Peyer's patch (tissue), 4 donors: Measurements from ENCODE around the gene JUN. TPM values are rescaled to one million over a fixed set of nuclear protein-coding genes. Genes with fewer than 3 reads are reported as not detected.

Experiments
- DNase-seq, 3 donors: peaks; one replicate each; pipeline ENCODE4 v3.0.0-alpha.2; 2017 to 2019
- H3K27ac ChIP-seq, 4 donors: fragments of 200-600 bp; sonication (generic); one replicate each; pipeline ENCODE4 v1.5.1; 2016 to 2019
- H3K27me3 ChIP-seq, 2 donors: fragments of 200-600 bp; sonication (generic); one replicate each; pipeline ENCODE4 v1.5.1; 2019
- H3K36me3 ChIP-seq, 3 donors: fragments of 200-600 bp; sonication (generic); one replicate each; pipeline ENCODE4 v1.5.1; 2016 to 2019
- H3K4me1 ChIP-seq, 4 donors: fragments of 200-600 bp; sonication (generic); one replicate each; pipeline ENCODE4 v1.5.1; 2016 to 2019
- H3K4me3 ChIP-seq, 4 donors: fragments of 200-600 bp; sonication (generic); 1 replicate in 3 of 4; 2 replicates in 1 of 4; pipeline ENCODE4 v1.5.1; 2016 to 2019; ENCODE audit warnings: mild to moderate bottlenecking in 1 of 4
- H3K9me3 ChIP-seq, 4 donors: fragments of 200-600 bp; sonication (generic); one replicate each; pipeline ENCODE4 v1.5.1; 2016 to 2019; ENCODE audit warnings: mild to moderate bottlenecking in 1 of 4
- POLR2A ChIP-seq, 2 donors: fragments of 450-650 bp; IDR thresholded peaks; one replicate each; pipeline ENCODE4 v1.5.1; 2017; ENCODE audit warnings: antibody characterized with exemption in 2 of 2, mild to moderate bottlenecking in 2 of 2, moderate library complexity in 2 of 2
- total RNA-seq, 4 donors: library from RNA; depleted of rRNA; stranded (reverse); fragments of >200 nt; gene quantifications; one replicate each; pipeline ENCODE4 v1.1.0, GENCODE V29; 2016
- TF ChIP-seq, protein P1 (sequence below), 6 experiments: fragments of 450-650 bp in 4 of 6; fragments of 200-600 bp in 2 of 6; sonication (generic) in 1 of 6; IDR thresholded peaks; one replicate each; pipeline ENCODE4 v1.5.1; 2017 to 2019; ENCODE audit warnings: antibody characterized with exemption in 6 of 6, mild to moderate bottlenecking in 3 of 6, moderate library complexity in 1 of 6

The JUN gene
- total RNA-seq, 4 donors from 2014 or later: 158 to 277 (median 208) TPM

DNA sequence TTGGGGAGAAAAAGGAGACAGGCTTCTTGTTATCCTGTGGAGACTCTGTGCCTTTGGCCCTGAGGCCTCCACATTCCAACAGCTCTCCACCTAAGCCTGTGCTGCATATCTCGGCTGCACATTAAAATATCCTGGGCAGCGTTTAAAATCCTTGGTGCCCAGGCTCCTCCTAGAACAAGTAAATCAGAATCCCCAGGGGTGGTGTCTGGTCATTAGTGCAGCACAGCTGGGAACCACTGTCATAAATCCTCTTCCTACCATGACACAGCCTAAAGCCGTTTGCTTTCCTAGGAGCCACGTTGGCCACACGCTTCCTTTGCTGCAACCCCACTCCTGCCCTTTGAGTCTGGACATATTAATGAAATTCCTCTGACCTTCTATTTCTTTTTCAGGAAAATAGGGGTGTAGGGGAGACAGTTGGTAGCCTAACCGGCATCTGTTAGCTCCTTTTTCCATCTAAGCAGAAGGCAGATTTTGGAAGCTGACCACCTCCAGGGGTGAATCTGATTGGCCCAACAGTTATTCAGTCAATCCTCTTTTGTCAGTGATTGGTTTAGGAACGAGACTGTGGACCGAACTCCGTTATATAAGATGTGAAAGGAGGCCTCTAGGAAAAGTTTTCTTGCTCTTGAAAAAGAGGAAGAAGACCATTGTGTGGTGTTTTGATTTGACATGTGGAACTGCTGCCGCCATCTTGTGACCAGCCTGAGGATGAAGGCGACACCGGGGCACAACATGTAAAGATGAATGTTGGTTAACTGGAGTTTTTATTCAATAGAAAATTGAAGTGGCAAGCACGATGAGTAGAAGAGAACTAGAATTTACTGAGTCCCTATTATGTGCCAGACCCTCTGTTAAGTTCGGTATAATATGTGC lies 41.9 kb downstream of the JUN start:
- no peak for DNase-seq
- H3K9me3 ChIP-seq: no peaks in the 10 kb centered on the region
- no peaks in the 10 kb centered on the region for H3K36me3 ChIP-seq
- H3K4me3 ChIP-seq: no peak overlapping the region
- H3K27me3 ChIP-seq: no peaks in the 10 kb centered on the region
- H3K4me1 ChIP-seq: no peaks in the 10 kb centered on the region
- H3K27ac ChIP-seq: no peak overlapping the region
- TF ChIP-seq, protein P1, sequence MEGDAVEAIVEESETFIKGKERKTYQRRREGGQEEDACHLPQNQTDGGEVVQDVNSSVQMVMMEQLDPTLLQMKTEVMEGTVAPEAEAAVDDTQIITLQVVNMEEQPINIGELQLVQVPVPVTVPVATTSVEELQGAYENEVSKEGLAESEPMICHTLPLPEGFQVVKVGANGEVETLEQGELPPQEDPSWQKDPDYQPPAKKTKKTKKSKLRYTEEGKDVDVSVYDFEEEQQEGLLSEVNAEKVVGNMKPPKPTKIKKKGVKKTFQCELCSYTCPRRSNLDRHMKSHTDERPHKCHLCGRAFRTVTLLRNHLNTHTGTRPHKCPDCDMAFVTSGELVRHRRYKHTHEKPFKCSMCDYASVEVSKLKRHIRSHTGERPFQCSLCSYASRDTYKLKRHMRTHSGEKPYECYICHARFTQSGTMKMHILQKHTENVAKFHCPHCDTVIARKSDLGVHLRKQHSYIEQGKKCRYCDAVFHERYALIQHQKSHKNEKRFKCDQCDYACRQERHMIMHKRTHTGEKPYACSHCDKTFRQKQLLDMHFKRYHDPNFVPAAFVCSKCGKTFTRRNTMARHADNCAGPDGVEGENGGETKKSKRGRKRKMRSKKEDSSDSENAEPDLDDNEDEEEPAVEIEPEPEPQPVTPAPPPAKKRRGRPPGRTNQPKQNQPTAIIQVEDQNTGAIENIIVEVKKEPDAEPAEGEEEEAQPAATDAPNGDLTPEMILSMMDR (IDR thresholded peaks at IDR 0.05): no peak
- TF ChIP-seq POLR2A (IDR thresholded peaks at IDR 0.05): no peak

DNA sequence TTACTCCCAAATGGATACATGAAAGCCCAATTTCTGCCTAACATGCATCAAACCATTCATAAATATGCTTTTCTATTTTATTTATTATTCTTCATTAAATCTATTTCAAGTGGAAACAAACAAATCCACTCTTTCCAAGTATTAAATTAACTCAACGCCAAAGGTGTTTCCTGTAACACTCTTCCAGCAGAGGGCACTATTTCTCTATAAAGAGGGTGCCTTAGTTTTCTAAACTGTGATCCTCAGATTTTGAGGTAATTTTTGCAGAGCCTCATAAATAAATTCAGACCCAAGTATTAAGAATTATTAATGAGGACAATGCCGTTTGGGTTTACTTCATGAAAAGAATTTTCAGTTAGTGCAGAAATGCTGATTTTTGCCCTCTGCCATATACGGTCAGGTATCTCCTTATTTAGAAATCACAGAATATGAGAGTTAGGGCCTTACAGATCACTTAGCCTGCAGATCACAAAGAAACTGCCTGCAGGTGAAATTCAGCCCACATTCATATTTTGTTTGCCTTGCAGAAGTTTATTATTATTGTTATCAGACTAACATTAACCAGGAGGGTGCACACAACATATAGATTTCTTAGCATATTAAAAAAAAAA lies 43.9 kb downstream of the JUN start:
- H3K9me3 ChIP-seq: no peaks in the 10 kb centered on the region
- H3K4me1 ChIP-seq: no peaks in the 10 kb centered on the region
- H3K27ac ChIP-seq: no peak overlapping the region
- no peaks in the 10 kb centered on the region for H3K36me3 ChIP-seq
- DNase-seq: no peak
- TF ChIP-seq, protein P1 (IDR thresholded peaks at IDR 0.05): peak; percentile 57 to 95 (median 89)
- no peak for TF ChIP-seq POLR2A (IDR thresholded peaks at IDR 0.05)
- no peaks in the 10 kb centered on the region for H3K27me3 ChIP-seq
- H3K4me3 ChIP-seq: no peak overlapping the region

DNA sequence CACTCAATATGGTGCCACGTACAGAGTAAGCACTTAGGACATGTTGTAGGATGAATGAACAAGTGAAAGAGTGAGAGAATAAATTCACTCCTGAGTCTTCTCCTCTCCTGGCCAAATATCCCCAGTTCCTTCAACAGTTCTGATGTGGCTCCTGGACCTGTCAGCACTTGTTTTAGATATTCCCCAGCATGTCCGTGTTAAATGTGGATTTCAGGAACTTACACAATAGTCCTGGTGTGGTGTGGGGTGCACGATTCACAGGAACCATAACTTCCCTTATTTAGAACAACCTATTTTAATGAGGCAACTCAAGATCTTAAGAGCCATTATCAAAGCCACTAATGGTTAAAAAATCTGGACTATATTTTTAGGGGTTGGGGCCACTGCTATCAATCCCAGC lies 45.0 kb downstream of the JUN start:
- TF ChIP-seq, protein P1 (IDR thresholded peaks at IDR 0.05): no peak
- no peak for TF ChIP-seq POLR2A (IDR thresholded peaks at IDR 0.05)
- no peaks in the 10 kb centered on the region for H3K4me1 ChIP-seq
- no peak for DNase-seq
- no peaks in the 10 kb centered on the region for H3K27me3 ChIP-seq
- H3K4me3 ChIP-seq: no peak overlapping the region
- H3K9me3 ChIP-seq: no peaks in the 10 kb centered on the region
- H3K27ac ChIP-seq: no peak overlapping the region
- no peaks in the 10 kb centered on the region for H3K36me3 ChIP-seq

DNA sequence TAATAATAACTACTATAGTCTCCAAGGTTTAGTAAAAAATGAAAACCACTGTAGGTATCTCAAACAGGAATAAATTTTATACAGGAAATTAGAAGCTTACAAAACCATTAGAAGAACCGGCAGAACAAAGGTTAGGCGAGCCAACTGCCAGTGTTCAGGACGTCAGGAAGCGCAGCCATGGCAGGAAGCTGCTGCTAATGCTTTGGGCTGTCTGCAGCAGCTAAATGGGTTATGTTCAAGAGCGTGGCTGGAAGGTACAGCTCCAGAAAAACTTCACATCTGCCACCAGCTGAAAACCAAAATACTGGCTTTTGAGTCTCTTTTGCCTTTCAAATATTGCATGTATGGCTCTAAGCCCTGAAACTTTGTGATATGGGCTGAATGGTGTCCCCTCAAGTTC lies 48.3 kb downstream of the JUN start:
- Histone ChIP-seq H3K4me3 (no peak overlapping the region), H3K27ac (no peak overlapping the region), H3K36me3 (no peaks in the 10 kb centered on the region), H3K9me3 (no peaks in the 10 kb centered on the region), H3K27me3 (no peaks in the 10 kb centered on the region), H3K4me1 (no peaks in the 10 kb centered on the region)
- no peak for DNase-seq
- TF ChIP-seq POLR2A (IDR thresholded peaks at IDR 0.05): no peak
- TF ChIP-seq, protein P1 (IDR thresholded peaks at IDR 0.05): no peak

DNA sequence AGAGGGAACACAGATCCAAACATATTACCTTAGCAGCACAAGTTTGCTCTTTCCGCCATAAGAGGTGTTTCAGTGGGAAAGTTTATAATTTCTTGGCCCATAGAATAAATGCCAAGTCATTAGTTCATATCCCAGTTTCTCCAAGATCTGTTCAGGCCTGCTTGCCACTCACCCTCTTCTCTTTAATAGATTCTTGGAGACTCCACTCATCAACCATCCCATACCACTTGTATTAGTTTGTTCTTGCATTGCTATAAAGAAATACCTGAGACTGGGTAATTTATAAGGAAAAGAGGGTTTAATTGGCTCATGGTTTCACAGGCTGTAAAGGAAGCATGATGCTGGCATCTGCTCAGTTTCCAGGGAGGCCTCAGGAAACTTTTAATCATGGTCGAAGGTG lies 49.2 kb downstream of the JUN start:
- H3K9me3 ChIP-seq: no peaks in the 10 kb centered on the region
- no peaks in the 10 kb centered on the region for H3K27me3 ChIP-seq
- no peak overlapping the region for H3K27ac ChIP-seq
- H3K4me3 ChIP-seq: no peak overlapping the region
- H3K4me1 ChIP-seq: no peaks in the 10 kb centered on the region
- no peak for DNase-seq
- TF ChIP-seq, protein P1 (IDR thresholded peaks at IDR 0.05): no peak
- TF ChIP-seq POLR2A (IDR thresholded peaks at IDR 0.05): no peak
- no peaks in the 10 kb centered on the region for H3K36me3 ChIP-seq
